Stimulated activated CD4-positive, alpha-beta T cell treated with anti-CD3 and anti-CD28 coated beads, Interleukin-15, amount 100 ng/mL, for 24 hours (primary cell): ENCODE measurements around the gene SELL.
"Not testable (repeated sequence)": the region's sequence is repeated elsewhere in the genome, so short reads cannot be mapped to it uniquely, and the experiment has no call there.

Experiments
- DNase-seq: peaks from one replicate; pipeline ENCODE4 v3.0.0-alpha.2; 2020

The SELL gene

DNA sequence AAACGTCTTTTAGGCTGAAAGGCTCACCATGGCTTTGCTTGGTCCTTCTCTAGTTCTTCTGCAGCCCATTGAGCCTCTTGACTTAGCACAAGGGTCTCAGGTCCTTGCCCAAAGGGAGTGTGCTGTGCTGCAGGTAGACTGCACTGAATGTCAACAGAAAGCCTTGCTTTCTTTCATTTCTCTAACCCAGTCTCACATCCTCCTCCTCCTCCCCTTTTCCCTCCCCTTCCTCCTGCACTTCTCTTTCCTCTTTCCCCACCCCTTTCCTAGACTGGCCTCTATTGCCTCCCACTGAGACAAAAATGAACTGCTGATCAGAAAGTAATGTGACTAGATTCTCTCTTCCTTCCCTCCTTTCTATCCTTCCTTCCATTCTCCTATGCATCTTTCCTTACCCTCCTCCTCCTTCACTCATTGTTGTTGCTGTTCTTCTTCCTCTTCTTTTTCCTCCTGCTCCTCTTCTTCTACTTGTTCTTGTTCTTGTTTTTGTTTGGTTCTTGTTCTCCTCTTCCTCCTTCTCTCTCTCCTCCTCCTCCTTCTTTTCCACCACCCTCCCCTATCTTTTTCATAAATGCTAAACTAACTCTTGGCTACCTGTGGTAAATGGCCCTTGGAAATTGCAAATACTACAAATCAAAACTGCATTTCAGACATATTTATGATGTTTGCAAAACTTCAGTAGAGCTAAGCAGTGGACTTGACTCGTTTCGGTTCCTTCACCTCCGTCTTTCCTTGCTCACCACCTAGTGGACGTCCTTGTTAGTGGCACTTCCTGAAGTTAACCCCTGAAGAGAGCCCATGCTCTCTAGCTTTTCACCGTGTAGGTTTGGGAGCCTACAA is at the start of gene SELL:
Gene SELL, minus strand, starts transcription at position 152 of the 840 bp plus-strand sequence. Its CDS starts 122 bp downstream, at position 30.
- peak; percentile 83 for DNase-seq

GRCh38 chr1:169759038-169759437 is 47.6 kb upstream of the SELL start:
- no peak for DNase-seq

GRCh38 chr1:169753549-169753948 is 42.1 kb upstream of the SELL start:
- no peak for DNase-seq

GRCh38 chr1:169750041-169750440 is 38.6 kb upstream of the SELL start:
- no peak for DNase-seq

DNA sequence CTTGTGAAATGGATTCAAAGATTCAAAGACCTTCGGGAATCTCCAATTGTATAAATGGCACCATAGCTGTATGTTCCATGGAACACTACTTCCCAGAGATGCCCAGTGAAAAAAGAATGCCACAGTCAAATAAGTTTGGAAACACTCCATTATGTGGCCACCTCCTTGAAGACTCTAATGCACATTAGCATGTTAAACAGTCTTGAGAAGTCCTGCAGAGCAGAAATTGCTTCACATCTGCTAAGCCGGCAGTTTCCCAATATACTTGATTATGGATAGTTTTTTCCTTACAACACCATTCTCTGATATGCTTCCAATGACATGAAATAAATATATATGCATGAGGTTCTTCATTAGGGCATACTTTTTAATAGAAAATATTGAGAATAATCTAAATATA is 35.1 kb upstream of the SELL start:
- DNase-seq = no peak

DNA sequence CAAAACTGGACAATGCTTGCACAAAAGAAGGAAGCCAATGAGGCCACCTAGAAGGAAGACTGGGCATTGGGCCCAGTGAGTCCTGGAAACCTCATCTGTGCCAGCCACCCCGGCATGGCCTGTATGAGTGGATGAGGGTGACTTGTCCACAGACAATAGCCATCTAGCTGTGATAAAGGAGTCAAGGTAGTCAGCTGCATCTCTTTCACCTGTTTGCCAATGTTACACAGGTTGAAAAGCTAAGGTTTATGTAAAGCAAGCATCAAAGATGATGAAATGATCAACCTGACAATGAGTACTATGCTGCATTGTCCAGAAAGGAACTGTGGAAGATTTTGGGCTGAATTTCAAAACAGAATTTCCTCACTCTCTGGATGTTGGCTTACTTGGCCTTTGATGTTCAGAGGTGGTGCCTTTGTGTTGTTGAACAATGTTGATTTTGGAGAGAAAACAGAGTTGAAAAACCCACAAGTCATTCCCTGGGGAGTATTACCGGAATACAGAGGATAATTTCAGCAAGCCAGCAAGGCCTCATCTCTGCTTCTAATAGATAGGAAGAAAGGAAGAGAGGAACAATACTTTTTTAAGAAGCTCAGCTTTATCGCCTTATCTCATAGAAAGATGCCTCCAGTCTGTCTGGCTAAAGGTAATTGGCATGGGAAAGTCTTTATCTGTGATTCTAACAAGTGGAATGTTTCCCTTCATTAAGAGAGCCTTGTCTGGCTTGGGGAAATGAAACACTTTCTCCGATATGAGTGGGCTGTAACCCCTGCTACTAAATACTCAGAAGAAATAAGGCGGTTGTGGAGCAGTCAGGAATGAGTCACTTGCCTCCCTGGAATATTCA is 33.8 kb upstream of the SELL start:
- DNase-seq = no peak

DNA sequence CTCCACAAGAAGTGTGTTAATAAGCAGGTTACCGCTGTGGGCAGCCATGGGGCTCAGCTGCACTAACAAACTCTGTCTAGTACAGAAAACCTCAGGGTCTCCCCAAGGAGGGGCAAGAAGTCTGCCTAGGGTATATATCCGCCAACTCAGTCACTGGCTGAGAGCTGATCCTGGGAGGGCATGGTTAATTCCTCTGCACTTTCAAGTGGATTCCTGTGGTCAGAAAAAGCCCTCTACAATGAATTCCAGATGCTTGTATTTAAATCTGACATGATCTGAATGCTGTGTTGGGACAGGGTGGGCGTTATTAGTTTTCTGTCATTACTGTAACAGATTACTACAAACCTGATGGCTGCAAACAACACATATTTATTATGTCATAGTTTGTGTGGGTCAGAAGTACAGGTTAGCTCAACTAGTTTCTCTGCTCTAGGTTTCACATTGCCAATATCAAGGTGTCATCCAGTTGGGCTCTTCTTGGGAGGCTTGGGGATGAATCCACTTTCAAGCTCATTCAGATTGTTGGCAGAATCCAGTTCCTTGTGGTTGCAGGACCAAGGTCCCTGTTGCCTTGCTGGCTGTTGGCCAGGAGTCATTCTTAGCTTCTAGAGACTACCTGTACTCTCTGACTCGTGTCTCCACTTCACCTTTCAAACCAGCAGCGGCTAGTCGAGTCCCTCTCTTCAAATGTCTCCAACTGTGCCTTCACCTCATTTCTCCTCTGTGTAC is 30.4 kb upstream of the SELL start:
- DNase-seq = no peak

DNA sequence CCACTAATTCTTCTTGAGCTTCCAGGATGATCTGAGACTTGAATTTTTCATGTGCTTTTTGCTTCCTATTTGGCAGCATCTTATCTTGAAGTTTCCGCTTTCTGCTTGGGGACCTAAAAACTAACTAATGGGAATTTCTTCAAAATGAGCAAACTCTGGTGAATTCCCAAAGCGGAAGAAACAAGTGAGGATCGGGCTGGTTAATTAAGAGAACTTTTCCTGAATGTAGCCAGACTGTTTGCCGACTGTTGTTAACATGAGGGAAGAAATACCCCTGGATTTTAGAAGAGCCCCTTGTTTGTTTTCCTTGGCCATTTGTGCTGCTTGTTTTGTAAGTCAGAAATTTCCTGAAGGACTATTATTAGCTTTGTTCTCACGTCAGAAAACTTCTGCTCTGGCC is 28.6 kb upstream of the SELL start:
- DNase-seq = no peak

- no peak for DNase-seq
Observed at GRCh38 chr1:169733924-169734323, 22.5 kb upstream of the SELL start, which contains the start of gene SELE. Gene SELE (minus strand): TSS chr1:169734079. CDS start chr1:169733612, 467 bp downstream.

GRCh38 chr1:169731446-169731845 is 20.0 kb upstream of the SELL start:
- no peak for DNase-seq

DNA sequence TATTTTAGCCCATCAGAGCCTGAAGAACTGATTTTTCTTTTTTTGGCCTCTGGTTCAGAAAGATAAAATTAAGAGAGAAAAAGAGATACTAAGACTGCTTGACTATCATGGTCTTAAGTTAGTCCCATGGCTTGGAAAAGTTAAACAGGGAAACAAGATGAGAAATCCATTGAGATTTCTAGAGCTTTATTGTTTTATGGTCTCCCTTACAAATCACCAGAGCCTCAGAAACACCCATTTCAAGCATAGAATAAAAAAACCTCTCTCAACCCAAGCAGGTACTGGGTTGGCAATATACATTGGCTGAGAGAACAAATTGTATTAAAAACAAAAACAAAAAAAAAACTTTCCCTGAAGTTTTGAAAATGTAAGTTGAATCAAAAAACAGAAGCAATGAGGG is 18.6 kb upstream of the SELL start:
- DNase-seq = no peak

DNA sequence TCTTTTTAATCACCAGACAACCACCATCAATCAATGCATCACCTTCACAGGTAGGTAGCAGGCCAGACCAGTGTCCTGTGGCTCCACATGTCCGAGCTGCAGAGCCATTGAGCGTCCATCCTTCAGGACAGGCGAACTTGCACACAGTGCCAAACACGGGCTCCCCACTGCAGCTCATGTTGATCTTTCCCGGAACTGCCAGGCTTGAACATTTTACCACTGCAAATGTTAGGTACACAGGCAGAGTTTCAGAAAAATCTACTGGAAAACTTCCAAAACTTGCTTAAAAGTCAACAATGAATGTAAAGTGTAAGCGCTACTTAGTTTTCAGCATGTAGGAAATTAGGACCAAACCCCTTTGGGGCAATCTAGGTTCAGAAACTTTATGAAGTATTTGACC is 15.9 kb upstream of the SELL start:
- no peak for DNase-seq

- no peak for DNase-seq
Observed at GRCh38 chr1:169726851-169727250, 15.4 kb upstream of the SELL start.

- DNase-seq = no peak
Observed at GRCh38 chr1:169725930-169726329, 14.5 kb upstream of the SELL start.

- no peak for DNase-seq
Observed at GRCh38 chr1:169724168-169724567, 12.7 kb upstream of the SELL start.

- DNase-seq = no peak
Observed at GRCh38 chr1:169723763-169724162, 12.3 kb upstream of the SELL start.

DNA sequence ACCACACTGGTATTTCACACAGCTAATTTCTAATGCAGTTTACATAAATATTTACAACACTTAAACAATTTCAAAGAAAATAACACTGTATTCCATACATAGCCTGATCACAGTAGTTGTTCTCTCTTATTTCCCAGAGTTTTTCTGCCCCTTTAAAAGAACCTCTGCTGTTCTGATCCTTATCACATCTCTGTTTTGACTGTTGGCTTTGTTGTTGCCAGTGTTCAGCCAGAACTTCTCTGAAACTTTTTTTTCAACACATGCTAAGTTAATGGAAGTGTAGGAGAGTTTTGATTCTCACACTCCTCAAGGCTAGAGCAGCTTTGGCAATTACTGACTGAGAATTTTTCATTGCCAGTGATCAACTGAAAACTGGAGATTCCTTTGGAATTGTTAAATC is 11.4 kb upstream of the SELL start:
- no peak for DNase-seq

- not testable (repeated sequence) for DNase-seq
Observed at GRCh38 chr1:169715100-169715499, 3.7 kb upstream of the SELL start.

DNA sequence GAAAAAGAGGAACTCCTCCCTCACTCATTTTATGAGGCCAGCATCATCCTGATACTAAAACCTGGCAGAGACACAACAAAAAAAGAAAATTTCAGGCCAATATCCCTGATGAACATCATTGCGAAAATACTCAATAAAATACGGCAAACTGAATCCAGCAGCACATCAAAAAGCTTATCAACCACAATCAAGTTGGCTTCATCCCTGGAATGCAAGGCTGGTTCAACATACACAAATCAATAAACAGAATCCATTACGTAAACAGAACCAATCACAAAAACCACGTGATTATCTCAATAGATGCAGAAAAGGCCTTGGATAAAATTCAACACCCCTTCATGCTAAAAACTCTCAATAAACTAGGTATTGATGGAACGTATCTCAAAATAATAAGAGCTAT is 1.7 kb upstream of the SELL start:
- not testable (repeated sequence) for DNase-seq

GRCh38 chr1:169712309-169712631 is 850 bp upstream of the SELL start:
- no peak for DNase-seq

DNA sequence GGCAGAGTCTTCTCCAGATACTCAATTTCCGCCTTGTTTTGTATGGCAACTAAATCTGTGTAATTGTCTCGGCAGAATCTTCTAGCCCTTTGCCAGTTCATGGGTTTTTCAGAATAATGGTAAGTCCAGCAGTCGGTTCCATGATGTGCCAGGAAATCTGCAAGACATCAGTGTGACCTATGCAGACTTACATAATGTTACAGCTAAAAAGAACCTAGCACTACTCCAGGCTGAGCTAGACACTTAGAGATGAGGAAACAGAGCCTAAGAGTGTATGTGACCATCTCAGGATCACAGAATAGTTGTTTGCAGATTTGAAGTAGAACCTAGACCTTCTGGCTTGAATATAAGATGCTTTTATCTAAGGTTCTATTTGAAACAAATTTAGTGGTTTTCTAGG is 2.8 kb downstream of the SELL start:
- DNase-seq = no peak

DNA sequence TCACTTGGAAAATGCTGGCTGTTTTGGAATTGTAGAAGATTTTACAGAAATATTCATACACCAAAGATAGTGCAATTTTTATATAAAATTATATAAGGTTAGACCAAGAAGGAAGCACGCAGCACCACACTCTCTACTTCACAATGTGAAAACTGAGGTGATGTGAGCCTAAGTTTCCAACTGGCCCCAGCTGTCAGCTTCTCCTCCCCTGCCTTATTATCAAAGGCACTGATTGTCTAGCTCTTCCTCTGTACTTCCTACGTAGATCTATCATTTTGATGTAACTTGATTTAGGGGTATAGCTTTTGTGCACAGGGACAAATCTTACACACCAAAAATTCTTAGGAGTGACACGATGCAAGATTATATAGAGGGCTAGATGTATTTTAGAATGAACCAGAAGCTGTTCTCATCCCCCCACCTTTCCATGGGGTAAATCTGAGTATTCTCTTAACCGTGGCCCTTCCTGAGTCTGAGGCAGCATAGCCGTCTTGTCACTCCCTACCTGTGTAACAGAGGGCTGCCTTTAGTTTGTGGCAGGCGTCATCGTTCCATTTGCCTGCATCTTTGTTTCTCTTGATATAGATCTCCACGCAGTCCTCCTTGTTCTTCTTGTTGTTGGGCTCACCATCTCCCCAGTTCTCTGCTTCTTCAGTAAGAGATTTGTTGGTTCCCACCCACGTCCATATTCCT is 3.4 kb downstream of the SELL start:
- DNase-seq = peak; percentile 35

- no peak for DNase-seq
Observed at GRCh38 chr1:169704797-169705196, 6.6 kb downstream of the SELL start.
